HG03103 (cell line): ENCODE results near the gene LIMK2.
"Not testable (repeated sequence)": the region's sequence is repeated elsewhere in the genome, so short reads cannot be mapped to it uniquely, and the experiment has no call there.

Experiments used
- ATAC-seq: cut with Tn5 transposase; IDR thresholded peaks from one replicate; pipeline ENCODE4 v1.9.1; 2021; ENCODE audit warnings: low read depth; ENCODE audit not compliant: unreplicated experiment

The LIMK2 gene

DNA sequence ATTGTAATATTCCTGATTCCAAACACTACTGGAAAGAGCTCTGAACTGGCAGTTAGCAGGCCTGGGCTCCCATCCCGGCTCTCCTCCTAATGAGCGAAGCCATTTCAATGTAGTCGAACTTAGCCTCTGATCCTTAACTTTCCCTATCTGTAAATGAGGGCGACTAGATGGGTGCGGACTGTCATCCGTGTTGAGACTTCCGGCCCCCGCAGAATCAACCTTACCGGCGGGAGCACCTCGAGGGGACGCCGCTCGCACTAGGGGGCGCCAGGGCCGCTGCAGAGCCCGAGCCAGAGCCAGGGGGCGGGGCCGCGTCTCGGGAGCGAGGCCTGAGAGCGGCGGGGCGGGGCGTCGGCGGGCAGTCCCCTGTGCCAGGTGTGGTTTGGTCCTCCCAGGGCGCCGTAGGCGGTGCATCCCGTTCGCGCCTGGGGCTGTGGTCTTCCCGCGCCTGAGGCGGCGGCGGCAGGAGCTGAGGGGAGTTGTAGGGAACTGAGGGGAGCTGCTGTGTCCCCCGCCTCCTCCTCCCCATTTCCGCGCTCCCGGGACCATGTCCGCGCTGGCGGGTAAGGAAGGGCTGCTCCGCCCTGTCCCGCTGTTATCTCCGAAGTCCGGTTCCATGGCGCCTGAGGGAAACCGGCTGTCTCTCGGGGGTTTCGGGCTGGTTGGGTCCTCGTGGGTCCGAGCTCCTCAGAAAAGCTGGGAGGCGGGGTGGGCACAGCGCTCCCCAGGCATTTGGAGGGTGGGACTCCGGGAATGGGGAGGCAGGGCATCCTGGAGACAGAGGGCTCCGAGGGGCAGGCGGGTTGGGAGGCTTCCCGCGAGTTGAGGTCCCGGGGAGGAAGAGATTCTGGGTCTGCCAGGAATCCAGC is at the start of gene LIMK2:
TSS of gene LIMK2 (plus strand) at position 437 of the 869 bp plus-strand sequence. CDS start at position 548, 111 bp downstream.
- ATAC-seq: peak; percentile 74

DNA sequence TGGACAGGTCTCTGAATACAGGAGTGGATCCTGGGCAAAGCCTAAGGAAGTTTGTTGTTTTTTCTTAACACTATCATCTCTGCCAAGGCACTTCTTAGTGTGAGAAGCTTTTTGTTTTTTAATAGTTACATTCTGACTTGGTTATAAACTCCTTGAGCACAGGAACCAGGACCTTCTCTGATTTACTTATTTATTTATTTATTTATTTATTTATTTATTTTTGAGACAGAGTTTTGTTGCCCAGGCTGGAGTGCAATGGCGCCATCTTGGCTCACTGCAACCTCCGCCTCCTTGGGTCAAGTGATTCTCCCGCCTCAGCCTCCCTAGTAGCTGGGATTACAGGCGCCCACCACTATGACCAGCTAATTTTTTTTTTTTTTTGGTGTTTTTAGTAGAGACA is 41.1 kb upstream of the LIMK2 start:
- ATAC-seq: no peak

DNA sequence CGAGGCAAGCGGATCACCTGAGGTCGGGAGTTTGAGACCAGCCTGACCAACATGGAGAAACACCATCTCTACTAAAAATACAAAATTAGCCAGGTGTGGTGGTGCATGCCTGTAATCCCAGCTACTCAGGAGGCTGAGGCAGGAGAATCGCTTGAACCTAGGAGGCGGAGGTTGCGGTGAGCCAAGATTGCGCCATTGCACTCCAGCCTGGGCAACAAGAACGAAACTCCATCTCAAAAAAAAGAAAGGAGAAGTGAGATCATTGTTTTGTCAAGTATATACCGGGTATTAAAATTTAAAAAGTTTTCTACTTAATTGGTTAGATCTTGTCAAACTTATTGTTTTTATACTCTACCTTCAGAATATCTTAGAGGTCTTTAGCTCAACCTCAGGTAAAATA is 40.4 kb upstream of the LIMK2 start:
- not testable (repeated sequence) for ATAC-seq

DNA sequence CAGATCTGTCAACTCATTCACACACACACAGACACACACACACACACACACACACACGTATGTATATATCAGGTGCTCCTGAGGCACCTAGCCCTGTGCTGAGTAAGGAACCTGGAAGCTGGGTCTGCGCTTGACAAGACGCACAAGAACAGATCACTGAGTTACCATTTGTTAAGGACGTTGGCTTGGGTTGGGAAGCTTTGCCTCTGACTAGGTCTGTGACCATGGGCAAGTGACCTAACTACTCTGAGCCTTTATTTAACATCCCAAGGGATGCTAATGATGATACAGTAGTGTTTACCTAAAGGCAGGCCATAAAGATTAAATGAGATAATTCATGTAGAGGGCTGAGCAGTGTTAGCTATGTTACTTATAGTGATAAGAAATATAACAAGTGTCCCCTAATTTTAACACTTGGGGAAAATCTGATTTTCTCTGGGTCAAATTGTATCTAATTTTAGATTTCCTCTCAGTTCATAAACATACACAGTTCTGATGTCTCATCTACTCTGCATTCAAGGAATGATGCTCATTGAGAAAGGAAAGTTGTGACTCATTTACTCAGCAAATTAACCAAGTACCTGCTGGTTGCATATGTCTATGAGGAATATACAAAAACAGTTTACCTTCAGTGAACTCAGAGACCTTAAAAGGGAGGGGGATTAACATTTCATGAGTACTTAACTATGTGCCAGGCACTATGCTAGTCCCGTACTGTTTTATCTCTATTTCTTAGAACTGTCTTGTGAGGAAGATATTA is 38.5 kb upstream of the LIMK2 start:
- no peak for ATAC-seq

DNA sequence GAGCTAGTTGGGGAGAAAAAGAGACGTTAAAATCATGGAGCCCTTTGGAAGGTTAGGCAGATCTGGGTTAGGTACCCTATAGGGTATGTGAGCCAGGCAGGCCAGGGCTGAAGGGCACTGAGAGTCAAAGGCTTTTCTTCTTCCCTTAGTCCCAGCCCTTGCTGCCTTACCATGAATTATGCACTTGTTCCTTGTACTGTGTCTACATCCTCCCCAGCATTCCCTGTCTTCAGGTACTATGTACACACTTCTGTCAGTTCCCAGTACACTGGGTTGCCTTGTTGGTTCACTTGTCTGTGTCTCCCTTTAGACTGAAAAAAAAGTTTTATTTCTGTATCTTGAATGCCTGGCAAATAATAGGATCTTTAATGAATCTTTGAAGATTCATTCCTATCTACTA is 35.2 kb upstream of the LIMK2 start:
- no peak for ATAC-seq

DNA sequence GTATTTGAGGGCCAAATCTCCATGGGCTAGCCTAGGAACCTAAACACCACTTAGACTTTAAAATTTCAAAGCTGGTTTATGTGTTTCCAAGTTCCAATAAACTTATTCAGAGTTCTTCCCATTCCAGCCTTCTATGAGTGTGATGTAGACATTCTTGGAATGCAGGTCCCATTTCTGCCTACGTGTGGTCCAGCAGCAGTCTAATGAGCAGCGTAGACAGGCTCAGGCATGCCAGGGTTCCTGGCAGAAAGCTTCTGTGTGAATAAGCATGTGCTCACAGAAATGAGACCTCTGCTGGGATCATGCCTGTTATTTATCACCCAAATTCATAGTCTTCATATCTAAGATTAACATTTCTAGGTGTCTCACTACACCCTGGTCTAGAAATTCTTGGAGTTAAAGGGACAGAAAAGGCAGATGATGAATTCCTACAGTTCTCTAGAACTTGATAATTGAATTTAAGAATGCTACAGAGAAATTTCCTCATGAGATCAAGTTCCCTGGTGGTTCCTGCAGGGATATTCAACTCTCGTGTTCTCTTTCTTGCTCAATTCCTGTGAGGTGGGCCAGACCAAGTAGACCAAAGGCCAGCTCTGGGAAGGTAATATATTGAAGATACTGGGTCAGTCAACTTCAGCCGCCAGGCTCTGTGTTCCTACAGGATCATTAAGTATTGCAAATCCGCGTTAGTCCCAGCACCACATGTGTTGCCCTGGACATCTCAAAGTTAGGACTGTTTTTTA is 34.5 kb upstream of the LIMK2 start:
- no peak for ATAC-seq

DNA sequence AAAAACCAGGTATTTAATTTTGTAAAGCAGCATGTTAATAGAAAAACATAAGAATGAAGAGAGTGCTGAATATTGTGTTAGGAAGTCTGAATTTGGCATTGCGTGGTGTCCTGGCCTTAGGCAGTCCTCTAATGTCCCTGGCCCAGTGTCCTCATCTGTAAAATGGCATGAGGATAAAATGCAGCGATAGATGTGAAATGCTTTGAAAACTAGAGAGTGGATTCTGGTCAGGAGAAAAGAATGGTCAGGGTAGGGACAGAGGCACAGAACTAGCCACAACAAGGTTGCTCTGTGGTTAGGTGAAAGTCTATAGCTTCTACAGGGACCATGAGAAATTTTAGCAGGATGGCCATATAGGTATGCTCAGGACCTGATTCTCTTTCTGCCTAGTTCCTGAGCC is 33.2 kb upstream of the LIMK2 start:
- ATAC-seq: no peak

DNA sequence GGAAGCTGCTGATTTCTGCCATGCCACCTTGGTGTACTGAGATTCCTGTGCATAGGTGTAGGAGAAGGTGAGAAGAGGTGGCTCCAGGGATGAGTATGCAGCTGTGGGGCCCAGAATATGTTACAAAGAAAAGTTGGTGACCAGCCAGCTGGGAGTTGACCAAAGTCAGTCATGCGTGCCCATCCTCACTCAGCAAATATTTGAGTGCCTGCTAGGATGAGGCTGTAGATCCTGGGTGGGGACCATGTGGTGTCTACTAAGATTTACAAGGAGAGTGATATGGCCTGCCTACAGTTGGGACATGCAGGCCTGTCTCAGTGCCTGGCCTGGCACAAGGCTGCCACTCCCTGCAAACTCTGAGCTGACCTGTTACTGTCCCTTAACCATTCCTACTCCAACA is 32.8 kb upstream of the LIMK2 start:
- ATAC-seq: no peak

DNA sequence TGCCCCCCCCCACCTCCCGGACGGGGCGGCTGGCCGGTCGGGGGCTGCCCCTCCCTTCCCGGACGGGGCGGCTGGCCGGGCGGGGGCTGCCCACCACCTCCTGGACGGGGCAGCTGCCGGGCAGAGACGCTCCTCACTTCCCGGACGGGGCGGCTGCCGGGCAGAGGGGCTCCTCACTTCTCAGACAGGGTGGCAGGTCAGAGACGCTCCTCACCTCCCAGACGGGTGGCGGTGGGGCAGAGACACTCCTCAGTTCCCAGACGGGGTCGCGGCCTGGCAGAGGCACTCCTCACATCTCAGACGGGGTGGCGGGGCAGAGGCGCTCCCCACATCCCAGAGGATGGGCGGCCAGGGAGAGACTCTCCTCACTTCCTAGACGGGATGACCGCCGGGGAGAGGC is 28.1 kb upstream of the LIMK2 start:
- ATAC-seq: no peak

DNA sequence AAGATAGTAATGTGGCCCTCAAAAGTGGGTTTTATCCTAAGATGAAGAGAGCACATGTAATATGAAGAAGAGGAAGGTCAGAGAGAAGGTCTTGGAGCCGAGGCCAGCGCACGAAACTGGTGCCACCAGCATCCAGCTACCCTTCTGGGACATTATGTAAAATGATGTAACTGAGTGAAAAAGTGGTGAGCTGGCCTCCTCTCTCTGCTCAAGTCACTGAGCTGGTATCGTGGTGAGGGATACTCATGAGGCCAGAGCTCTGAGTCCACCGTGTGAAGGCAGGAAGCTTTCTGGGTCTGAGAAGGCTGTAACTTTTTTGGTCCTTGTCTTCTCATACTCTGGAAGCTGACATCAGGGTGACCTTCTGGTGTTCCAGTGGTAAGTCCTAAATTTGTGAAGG is 27.0 kb upstream of the LIMK2 start:
- ATAC-seq: no peak

DNA sequence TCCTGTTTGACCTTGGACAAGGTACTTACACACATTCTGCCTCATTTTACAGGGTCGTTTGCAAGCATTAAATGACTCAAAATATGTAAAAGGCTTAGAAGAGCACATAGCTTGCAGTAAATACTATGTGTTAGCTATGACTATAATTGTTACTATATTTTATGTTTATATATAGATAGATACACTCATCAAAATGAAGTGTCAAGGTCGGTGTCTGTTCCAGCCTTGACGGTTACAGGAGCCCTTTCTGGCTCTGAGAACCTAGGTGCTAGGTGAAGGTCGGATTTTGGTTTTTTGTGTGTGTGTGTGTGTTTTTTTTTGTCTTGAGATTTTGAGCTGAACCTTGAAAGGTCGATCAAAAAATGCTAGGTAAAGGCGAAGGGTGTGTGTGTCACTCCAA is 24.5 kb upstream of the LIMK2 start:
- no peak for ATAC-seq

DNA sequence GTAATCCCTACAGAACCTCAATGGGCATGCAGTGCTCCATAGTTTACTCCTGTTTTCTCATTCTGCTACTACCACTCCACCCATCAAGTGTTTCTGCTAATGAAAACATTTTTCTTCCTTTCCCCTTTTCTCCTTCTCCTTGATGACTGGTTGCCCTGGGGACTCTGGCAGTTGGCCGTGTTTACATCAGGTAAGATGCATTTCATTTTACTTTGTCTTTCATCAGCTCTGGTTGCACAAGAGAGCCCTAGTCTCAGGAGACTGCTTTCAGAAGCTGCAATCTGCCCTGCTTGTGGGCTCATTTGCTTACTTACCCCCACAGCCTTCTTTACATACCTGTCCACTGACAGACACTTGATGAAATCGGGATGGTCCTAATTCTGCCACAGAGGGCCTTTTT is 19.6 kb upstream of the LIMK2 start:
- ATAC-seq: no peak

DNA sequence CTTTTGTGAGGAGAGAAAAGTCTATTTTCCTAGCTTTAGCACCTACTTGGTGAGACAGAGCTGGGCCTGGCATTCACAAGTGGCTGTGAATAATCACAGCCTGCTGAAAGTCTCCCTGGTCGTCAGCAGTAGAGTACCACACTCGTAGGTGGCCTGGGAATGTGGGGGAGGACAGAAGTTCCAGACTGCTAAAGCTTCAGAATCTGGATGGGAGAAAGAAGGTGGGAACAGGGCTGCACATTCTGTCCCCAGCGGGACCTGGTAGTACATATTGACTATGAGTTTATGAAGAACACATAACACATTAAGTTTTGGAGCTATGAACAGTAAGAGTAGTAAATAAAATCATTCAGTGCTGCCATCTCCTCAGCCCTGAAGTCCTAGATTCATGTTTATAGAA is 19.0 kb upstream of the LIMK2 start:
- no peak for ATAC-seq

DNA sequence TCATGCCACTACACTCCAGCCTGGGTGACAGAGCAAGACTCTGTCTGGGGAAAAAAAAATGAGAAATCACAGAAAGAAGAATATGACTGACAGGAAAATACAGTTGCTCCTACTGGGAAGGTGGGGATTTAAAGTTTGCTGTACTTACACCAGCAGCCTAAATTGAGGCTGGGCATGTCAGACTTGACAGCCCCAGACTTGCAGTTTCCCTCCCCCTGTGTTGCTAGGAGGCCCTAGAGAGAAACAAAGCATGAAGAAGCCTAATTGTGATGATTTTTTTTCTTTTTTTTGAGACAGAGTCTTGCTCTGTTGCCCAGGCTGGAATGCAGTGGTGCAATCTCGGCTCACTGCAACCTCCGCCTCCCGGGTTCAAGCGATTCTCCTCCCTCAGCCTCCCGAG is 17.4 kb upstream of the LIMK2 start:
- not testable (repeated sequence) for ATAC-seq

DNA sequence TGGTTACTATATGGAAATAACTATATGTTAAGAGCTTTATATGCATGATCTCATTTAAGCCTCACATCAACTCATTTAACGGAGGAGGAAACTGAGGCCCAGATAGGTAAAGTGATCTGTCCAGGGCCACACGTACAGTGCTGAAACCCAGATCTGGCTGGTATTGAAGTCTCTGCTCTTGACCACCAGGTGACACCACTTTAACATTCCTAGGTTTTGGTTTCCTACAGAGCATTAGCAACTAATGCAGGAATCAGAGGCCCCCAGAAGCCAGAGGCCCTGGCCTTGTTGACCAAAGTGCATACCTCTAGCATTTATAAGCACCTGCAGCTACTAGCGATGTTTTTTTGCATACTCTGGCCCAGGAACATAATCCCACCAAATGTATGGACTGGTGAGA is 12.9 kb upstream of the LIMK2 start:
- ATAC-seq: no peak

DNA sequence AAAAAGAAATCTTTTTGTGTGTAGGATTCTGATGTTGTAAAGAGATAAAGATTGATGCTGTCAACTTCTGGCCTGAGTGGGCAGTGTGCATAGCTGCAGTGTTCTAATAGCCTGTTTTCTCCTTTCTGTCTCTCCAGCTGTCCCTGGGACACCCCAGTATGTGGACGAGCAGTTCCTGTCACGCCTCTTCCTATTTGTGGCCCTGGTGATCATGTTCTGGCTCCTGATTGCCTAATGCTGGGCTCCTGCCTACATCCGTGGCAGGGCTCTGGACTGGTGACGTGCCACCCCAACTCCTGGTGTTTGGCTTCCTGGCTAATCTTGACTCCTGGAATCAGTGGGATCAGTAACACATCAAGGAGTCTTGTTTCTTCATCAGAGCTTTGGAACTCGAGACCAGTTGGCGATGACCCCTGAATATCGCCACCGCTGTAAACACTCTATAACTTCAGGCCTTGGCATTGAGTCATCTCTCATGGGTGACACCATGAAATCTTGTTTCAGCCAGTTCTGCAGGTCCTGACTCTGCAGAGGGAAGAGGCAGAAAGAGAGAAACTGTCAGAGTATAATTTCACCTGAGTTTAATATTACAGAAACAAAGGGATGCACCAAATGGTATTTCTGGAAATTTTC is 7.6 kb upstream of the LIMK2 start:
- ATAC-seq: not testable (repeated sequence)

DNA sequence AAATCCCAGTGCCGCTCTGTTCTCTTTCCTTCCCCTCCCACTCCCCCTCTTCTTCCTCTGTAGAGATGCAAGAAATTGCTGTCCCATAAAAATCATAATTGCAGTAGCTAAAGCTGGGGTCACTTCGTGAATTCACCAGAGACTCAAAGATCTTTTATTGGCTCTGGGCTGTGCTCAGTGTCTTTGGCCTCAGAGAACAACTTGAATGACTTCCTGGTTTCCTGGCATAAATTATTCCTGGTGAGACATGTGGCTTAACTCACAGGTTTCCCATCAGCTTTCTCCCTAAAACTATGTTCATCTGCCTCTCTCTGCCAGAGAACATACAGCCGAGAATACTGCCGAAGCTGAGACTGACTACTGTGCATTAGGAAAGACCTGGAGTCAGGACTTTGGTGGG is 7.0 kb upstream of the LIMK2 start:
- ATAC-seq: not testable (repeated sequence)

DNA sequence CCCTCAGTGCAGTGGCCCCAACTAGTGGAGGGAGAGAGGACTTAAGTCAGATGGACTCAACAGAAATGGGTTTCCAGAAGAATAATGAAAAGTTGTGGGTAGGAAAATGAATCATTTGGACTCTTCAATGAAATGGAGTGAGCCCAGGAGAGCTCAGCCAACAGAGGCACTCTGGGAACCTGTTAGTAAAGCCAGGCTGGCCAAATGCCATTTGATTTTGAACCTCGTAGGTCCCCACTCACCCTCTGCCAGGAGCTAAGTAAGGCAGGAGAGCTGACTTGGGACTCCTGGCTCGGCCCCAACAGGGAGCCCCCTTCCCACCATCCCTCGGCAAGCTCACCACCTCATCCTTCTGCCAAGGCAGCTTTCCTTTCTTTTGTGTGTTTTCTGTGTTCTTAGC is 5.6 kb upstream of the LIMK2 start:
- not testable (repeated sequence) for ATAC-seq

DNA sequence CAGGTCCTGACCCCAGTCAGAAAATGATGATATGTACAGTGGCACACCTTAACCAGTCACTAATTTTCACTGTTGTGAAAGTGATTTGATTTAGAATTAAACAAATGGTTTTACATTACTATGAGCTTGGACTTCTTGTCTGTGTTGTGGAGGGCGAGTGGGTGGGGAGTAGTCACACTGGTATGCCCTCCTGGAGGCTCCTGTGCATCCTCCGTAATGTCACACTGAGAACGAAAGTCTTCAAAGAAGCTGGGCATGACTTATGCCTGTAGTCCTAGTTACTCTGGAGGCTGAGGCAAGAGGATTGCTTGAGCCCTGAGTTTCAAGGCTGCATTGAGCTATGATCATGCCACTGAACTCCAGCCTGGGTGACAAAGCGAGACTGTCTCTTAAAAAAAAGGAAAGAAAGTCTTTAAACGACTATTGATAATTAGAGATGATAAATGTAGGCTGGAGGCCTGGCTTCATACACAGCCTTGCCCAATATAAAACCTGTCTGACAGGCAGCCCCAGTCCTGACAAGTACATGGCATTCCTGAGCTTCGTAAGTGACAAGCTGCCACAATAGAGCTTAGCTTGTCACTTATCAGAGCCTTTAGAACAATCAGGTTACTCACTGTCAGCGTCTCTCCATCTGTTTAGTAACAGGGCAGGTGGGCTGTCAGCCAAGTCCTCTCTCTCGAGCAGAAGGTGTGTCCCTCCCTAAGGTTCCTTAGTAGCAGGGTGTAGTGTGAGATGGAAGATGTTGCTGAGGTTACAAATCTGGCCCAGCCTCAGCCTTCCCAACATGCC is 5.0 kb upstream of the LIMK2 start:
- no peak for ATAC-seq
